ENCODE measurements around the gene LCE1C. TPM values are rescaled to one million over a fixed set of nuclear protein-coding genes. Genes with fewer than 3 reads are reported as not detected.

LCE1C gene
- total and polyA plus RNA-seq, 9 of the 15 experiments (the other 6 are each of a cell fraction or from before 2014, with no cell fraction given): not detected

GRCh38 chr1:152758636-152759035 is 47.8 kb downstream of the LCE1C start (continued):
- no peak for TF ChIP-seq CLOCK (CRISPR knock-in tag; IDR thresholded peaks at IDR 0.05; ENCODE audit: borderline replicate concordance)
- no peak for TF ChIP-seq PATZ1 (CRISPR knock-in tag; IDR thresholded peaks at IDR 0.05; ENCODE audit: borderline replicate concordance)
- TF ChIP-seq POLR2G (IDR thresholded peaks at IDR 0.05; ENCODE audit: low read depth, low read length): no peak
- no peak for TF ChIP-seq FOXP1 (CRISPR knock-in tag; IDR thresholded peaks at IDR 0.05)
- no peak for TF ChIP-seq NFE2 (IDR thresholded peaks at IDR 0.05; ENCODE audit: low read depth)
- TF ChIP-seq HOMEZ (CRISPR knock-in tag; IDR thresholded peaks at IDR 0.05): no peak
- TF ChIP-seq TEAD2 (tag; IDR thresholded peaks at IDR 0.05): no peak
- TF ChIP-seq ZBTB17 (CRISPR knock-in tag; IDR thresholded peaks at IDR 0.05): no peak
- TF ChIP-seq ZBTB5 (IDR thresholded peaks at IDR 0.05): no peak
- TF ChIP-seq CUX1 (CRISPR knock-in tag; IDR thresholded peaks at IDR 0.05): no peak
- TF ChIP-seq HSF4 (CRISPR knock-in tag; IDR thresholded peaks at IDR 0.05; ENCODE audit: borderline replicate concordance): no peak

Data from K562 (cell line).